KMS-11 (cell line): ENCODE data around the gene PEAR1.

ENCODE experiments used
- H2AFZ ChIP-seq: fragments of 200-600 bp; sonication (generic); 2 replicates; pipeline ENCODE4 v1.6.1; 2016; ENCODE audit warnings: antibody characterized with exemption, mixed run types, low read depth
- H3K27ac ChIP-seq: fragments of 200-600 bp; sonication (generic); 2 replicates; pipeline ENCODE4 v1.6.1; 2016; ENCODE audit warnings: mild to moderate bottlenecking, mixed run types
- H3K27me3 ChIP-seq: fragments of 200-600 bp; sonication (generic); 2 replicates; pipeline ENCODE4 v1.6.1; 2017; ENCODE audit warnings: mild to moderate bottlenecking, low read depth, mixed run types, moderate library complexity; ENCODE audit not compliant: insufficient read depth
- H3K36me3 ChIP-seq: fragments of 200-600 bp; sonication (generic); 2 replicates; pipeline ENCODE4 v1.6.1; 2017; ENCODE audit warnings: mild to moderate bottlenecking, mixed run types; ENCODE audit not compliant: insufficient read depth
- H3K4me1 ChIP-seq: fragments of 200-600 bp; sonication (generic); 2 replicates; pipeline ENCODE4 v1.6.1; 2016; ENCODE audit warnings: mild to moderate bottlenecking, low read depth, mixed run types; ENCODE audit not compliant: poor library complexity, severe bottlenecking
- H3K4me2 ChIP-seq: fragments of 200-600 bp; sonication (generic); 2 replicates; pipeline ENCODE4 v1.7.0; 2016; ENCODE audit warnings: mild to moderate bottlenecking, mixed run types
- H3K4me3 ChIP-seq: fragments of 200-600 bp; sonication (generic); IDR thresholded peaks from 2 replicates; pipeline ENCODE4 v1.6.1; 2017; ENCODE audit warnings: low read depth, low read length, mixed read lengths; ENCODE audit not compliant: insufficient read depth
- H3K79me2 ChIP-seq: fragments of 200-600 bp; sonication (generic); 2 replicates; pipeline ENCODE4 v1.6.1; 2016; ENCODE audit warnings: low read depth, mixed run types; ENCODE audit not compliant: insufficient read depth
- H3K9ac ChIP-seq: fragments of 200-600 bp; sonication (generic); 2 replicates; pipeline ENCODE4 v1.6.1; 2016; ENCODE audit warnings: mild to moderate bottlenecking, mixed run types
- H4K20me1 ChIP-seq: fragments of 200-600 bp; sonication (generic); 2 replicates; pipeline ENCODE4 v1.6.1; 2016; ENCODE audit warnings: mild to moderate bottlenecking, mixed run types; ENCODE audit not compliant: insufficient read depth
- CTCF ChIP-seq: fragments of 200-600 bp; sonication (generic); conservative IDR thresholded peaks from 2 replicates; pipeline ENCODE4 v1.6.1; 2017; ENCODE audit warnings: low read depth, mild to moderate bottlenecking, antibody characterized with exemption, low read length, moderate library complexity, mixed read lengths

PEAR1 gene

GRCh38 chr1:156862584-156862983, 30.9 kb upstream of the PEAR1 start:
- Histone ChIP-seq H3K4me1 (peaks cover 33% of the 10 kb centered on the region), H3K27ac (no peak overlapping the region), H3K4me2 (no peak overlapping the region; the same call in 1 of the 2 replicates), H3K79me2 (no peaks in the 10 kb centered on the region), H4K20me1 (no peaks in the 10 kb centered on the region), H3K9ac (no peak overlapping the region), H3K27me3 (peaks cover 82% of the 10 kb centered on the region), H2AFZ (no peak overlapping the region), H3K4me3 (no peak overlapping the region), H3K36me3 (no peaks in the 10 kb centered on the region)
- 0 out of 2 replicates have a peak, but pooled peaks have one; percentile 10 for TF ChIP-seq CTCF

- TF ChIP-seq CTCF, result no peak
- no peaks in the 10 kb centered on the region for H4K20me1 ChIP-seq
- peaks cover 82% of the 10 kb centered on the region for H3K27me3 ChIP-seq
- H2AFZ ChIP-seq, result no peak overlapping the region
- H3K27ac ChIP-seq, result no peak overlapping the region
- H3K9ac ChIP-seq, result no peak overlapping the region
- H3K4me1 ChIP-seq, result peaks cover 33% of the 10 kb centered on the region
- no peaks in the 10 kb centered on the region for H3K36me3 ChIP-seq
- H3K79me2 ChIP-seq, result no peaks in the 10 kb centered on the region
- peak overlapping the region; percentile 1; the same call in 1 of the 2 replicates for H3K4me2 ChIP-seq
- no peak overlapping the region for H3K4me3 ChIP-seq
Observed at GRCh38 chr1:156862997-156863599, 30.4 kb upstream of the PEAR1 start.

GRCh38 chr1:156863631-156864030, 29.9 kb upstream of the PEAR1 start:
- H3K27me3 ChIP-seq, result peaks cover 82% of the 10 kb centered on the region
- no peak overlapping the region for H3K9ac ChIP-seq
- TF ChIP-seq CTCF, result no peak
- H3K36me3 ChIP-seq, result no peaks in the 10 kb centered on the region
- H3K4me2 ChIP-seq, result peak overlapping the region; percentile 1; the same call in 1 of the 2 replicates
- H2AFZ ChIP-seq, result no peak overlapping the region
- H3K4me1 ChIP-seq, result peaks cover 33% of the 10 kb centered on the region
- no peak overlapping the region for H3K27ac ChIP-seq
- no peaks in the 10 kb centered on the region for H4K20me1 ChIP-seq
- no peaks in the 10 kb centered on the region for H3K79me2 ChIP-seq
- no peak overlapping the region for H3K4me3 ChIP-seq

GRCh38 chr1:156864796-156865195, 28.7 kb upstream of the PEAR1 start:
- no peaks in the 10 kb centered on the region for H4K20me1 ChIP-seq
- no peak overlapping the region for H3K4me3 ChIP-seq
- H3K36me3 ChIP-seq, result no peaks in the 10 kb centered on the region
- peaks cover 82% of the 10 kb centered on the region for H3K27me3 ChIP-seq
- peaks cover 25% of the 10 kb centered on the region for H3K4me1 ChIP-seq
- H3K79me2 ChIP-seq, result no peaks in the 10 kb centered on the region
- TF ChIP-seq CTCF, result no peak
- no peak overlapping the region for H3K4me2 ChIP-seq
- H3K27ac ChIP-seq, result no peak overlapping the region
- H3K9ac ChIP-seq, result no peak overlapping the region
- no peak overlapping the region for H2AFZ ChIP-seq
